Testis (tissue), 2 donors: ENCODE measurements around the gene CLIP2.

Experiments
- CTCF ChIP-seq, 3 experiments: fragments of 450-650 bp in 2 of 3; fragments of 200-600 bp in 1 of 3; sonication (generic) in 1 of 3; IDR thresholded peaks; one replicate each; pipeline ENCODE4 v1.5.1; 2016 to 2019; ENCODE audit warnings: antibody characterized with exemption in 3 of 3, mild to moderate bottlenecking in 2 of 3, moderate library complexity in 1 of 3
- POLR2A ChIP-seq: fragments of 450-650 bp; IDR thresholded peaks from one replicate; pipeline ENCODE4 v1.6.1; 2017; ENCODE audit warnings: antibody characterized with exemption, mild to moderate bottlenecking, moderate library complexity

- TF ChIP-seq CTCF (IDR thresholded peaks at IDR 0.05) (no peak), POLR2A (no peak)
Measured at GRCh38 chr7:74277636-74278035, 11.6 kb upstream of the CLIP2 start.
